ENCODE measurements around the gene IGSF9B. TPM values are rescaled to one million over a fixed set of nuclear protein-coding genes. Genes with fewer than 3 reads are reported as not detected.

IGSF9B gene
- total RNA-seq, 1 donor from 2014 or later = 97.2 TPM

DNA sequence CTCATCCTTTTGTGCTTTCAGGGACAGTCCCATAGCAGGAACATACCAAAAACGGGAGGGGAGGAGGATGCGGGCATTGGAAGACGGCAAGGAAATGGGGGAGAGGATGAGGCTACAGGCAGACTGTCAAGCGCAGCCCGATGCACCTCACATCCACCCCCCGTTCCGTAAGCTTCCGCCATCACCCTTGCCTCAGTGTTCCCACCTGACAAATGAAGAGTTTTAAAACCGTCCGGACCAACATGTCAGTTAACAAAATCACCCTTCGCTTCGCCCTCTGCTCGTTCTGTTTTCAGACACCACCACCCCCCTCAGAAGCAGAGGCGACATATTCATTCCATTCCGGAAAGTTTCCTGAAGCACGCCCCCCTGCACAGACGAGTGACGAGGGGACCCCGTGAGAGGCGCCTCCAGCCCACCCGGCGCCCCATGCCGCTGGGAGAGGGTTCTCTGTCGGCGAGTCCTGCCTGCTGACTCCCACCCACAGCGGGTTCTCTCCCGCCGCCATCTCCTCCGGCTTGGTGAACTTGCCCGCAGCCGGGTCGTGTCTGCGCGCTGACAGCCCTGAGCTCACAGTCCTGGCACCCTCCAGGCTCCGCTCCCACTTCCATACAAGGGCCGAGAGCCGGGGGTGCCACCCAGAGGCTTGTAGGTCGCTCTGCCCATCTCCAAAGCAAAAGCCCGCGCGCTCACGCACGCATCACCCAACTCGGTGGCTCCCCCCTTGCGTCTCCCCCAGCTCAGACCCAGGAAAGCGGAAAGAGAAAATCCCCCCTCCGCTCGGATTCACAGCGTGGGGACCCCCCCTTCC is 1.5 kb downstream of the IGSF9B start:
- intact Hi-C loops (cut with micrococcal nuclease) = no loop called here

DNA sequence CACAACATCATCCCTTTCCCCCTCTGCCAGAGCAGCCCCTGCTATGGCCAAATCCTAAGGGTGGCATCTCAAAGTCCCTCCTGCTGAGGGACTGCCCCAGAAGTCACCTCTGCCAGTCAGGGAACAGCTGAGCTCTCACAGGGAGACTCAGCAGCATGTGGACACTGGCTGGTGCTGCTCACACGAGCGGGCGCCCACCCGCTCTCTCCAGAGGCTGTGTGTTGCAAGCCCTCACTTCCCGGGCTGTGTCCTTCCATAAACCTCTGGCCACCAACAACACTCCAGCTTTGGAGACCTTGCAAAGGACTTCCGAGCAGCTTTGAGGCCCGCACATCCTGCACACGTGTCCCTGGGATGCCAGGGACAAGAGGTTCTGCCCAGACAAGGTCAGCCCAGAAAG is 2.8 kb downstream of the IGSF9B start:
- intact Hi-C loops (cut with micrococcal nuclease) = no loop called here

DNA sequence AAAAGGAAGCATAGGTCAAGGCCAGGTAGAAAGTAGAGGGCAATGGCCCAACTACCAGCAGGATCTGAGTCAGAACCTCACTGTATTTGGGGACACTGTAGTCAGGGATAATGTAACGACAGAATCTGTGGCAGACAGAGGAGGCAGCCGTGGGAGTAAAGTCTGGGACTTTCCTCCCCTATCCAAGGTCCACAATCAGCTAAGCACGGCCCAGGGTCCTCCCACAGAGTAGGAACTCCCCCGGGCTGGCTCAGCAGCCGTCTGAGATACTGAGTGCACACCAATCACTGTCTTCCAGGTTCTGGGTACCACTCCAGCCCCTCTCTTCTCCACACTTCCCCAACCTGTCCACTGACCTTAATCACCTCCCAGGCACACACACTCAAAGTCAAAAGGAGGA is 3.2 kb downstream of the IGSF9B start:
- intact Hi-C loops (cut with micrococcal nuclease) = no loop called here

DNA sequence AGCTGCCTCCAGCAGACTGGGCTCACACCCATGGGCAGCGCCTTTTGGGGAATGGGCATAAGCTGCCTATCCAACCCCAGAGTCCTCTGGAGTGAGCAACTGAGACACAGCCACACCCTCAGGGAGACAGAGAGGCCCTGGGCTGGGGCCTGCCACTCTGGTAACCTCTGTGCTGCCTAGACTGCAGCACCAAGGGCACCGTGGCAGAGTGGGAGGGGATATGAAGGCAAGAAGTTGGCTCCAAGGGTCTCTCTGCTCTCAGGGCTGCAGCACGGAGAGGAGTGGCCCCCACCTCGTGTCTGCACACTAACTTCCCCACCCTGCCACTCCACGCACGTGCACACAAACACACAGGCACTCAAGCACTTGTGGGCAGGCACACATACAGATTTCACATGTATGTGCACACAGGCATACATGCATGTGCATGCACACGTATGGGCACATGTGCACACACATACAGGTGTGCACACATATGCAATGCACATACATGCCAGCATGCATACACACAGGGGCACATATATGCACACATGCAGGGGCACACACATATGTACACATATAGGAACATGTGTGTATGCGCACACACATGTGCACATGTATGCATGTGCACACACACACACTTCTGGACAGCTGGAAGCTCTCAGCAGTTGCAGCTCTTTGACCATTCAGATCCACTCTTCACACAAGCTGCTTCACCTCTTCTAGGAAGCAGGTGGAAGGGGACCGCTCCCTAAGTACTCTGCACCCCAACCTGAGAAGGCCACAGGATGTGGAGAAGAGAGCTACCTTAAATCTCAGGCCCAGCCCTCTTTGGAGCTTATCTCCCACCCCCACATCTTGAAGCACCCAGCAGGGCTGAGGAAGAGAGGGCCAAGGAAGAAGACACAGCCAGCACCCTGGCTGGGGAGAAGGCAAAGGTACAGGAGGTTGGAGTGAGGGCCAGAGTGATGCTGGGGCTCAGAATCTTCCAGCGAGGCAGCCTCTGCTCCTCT is 4.3 kb downstream of the IGSF9B start:
- intact Hi-C loops (cut with micrococcal nuclease) = no loop called here

GRCh38 chr11:133951327-133952198 is 5.2 kb downstream of the IGSF9B start:
- intact Hi-C loops (cut with micrococcal nuclease) = no loop called here

DNA sequence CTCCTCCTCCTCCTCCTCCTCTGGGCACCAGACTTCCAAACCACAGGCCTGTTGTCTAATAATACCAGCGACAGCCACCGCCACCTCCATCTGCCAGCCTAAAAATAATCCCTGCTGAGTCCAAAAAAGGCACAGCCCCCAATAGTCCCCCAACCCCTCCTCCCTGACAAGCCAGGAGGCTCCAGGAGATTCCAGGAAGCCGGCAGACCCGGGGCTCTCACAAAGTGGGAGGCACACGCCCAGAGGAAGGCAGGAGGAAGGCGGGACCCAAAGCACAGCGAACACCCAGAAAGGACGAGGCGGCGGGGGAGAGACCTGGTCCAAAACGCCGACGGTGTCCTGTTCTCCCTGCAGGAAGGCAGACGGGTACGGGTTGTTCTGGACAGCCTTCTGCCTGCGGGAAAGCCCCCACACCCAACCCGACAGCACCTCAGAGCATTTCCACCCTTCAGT is 5.9 kb downstream of the IGSF9B start:
- intact Hi-C loops (cut with micrococcal nuclease) = no loop called here

- intact Hi-C loops (cut with micrococcal nuclease) = no loop called here
Measured at GRCh38 chr11:133950421-133950820, 6.3 kb downstream of the IGSF9B start.

- intact Hi-C loops (cut with micrococcal nuclease) = loop anchor here (2.0 to 5.0 kb wide), 4 partner anchors 188 to 682 kb away; partner anchors contain the start of genes GLB1L2 and VPS26B
Measured at GRCh38 chr11:133949129-133949528, 7.6 kb downstream of the IGSF9B start.

- intact Hi-C loops (cut with micrococcal nuclease) = loop anchor here (1.0 to 5.0 kb wide), 9 partner anchors 9 to 681 kb away; partner anchors contain the start of genes GLB1L2, GLB1L3 and VPS26B
Measured at GRCh38 chr11:133948711-133949110, 8.1 kb downstream of the IGSF9B start.

DNA sequence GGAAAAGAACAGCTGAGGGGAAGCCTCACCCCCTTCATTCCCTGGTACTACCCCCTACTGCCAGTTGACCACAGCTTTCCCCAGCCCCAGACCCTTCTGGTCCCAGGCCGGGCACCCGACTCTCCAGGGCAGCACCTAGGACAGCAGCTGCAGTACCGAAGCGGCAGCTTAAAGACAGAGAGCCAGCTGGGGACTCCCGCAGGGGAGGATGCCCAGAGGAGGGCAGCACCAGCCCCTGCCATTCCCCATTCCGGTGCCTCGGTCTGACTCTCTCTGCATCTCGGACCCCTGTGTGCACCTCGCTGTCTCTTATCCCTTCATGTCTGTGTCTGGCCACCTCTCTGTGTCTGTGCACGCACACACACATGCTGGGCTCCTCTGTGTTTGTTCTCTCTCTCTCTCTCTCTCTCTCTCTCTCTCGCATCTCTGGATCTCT is 9.4 kb downstream of the IGSF9B start:
- intact Hi-C loops (cut with micrococcal nuclease) = loop anchor here (5.0 kb wide), 3 partner anchors 190 to 680 kb away; partner anchors contain the start of gene GLB1L2

- intact Hi-C loops (cut with micrococcal nuclease) = loop anchor here (5.0 kb wide), 3 partner anchors 191 to 679 kb away; partner anchors contain the start of gene GLB1L2
Measured at GRCh38 chr11:133946541-133947318, 10.0 kb downstream of the IGSF9B start.

DNA sequence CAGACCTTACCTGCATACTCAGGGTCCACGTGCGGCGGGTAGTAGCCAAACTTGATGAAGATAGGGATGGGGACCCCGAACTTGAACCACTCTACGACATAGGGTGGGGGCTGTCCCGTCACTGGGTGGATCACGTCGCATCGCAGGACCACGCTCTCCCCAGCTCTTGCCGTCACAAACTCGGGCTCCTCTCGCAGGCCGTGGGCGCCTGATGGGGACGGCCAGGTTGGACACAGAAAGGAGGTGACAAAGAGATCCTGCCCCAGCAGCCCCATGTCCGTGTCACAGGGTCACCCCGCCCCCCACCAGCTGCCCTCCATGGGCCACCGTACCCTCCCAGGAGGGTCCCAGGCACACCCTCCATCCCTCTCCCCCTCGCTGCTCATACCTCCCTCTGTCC is 10.7 kb downstream of the IGSF9B start:
- intact Hi-C loops (cut with micrococcal nuclease) = loop anchor here (5.0 kb wide), 3 partner anchors 191 to 679 kb away; partner anchors contain the start of gene GLB1L2

GRCh38 chr11:133945087-133945974 is 11.4 kb downstream of the IGSF9B start:
- intact Hi-C loops (cut with micrococcal nuclease) = loop anchor here (1.0 to 5.0 kb wide), 6 partner anchors 13 to 678 kb away; partner anchors contain the start of genes ACAD8, GLB1L2 and THYN1

- intact Hi-C loops (cut with micrococcal nuclease) = loop anchor here (2.0 kb wide), 2 partner anchors 15 to 309 kb away; partner anchors contain the start of genes ACAD8 and THYN1
Measured at GRCh38 chr11:133943950-133944698, 12.6 kb downstream of the IGSF9B start.

DNA sequence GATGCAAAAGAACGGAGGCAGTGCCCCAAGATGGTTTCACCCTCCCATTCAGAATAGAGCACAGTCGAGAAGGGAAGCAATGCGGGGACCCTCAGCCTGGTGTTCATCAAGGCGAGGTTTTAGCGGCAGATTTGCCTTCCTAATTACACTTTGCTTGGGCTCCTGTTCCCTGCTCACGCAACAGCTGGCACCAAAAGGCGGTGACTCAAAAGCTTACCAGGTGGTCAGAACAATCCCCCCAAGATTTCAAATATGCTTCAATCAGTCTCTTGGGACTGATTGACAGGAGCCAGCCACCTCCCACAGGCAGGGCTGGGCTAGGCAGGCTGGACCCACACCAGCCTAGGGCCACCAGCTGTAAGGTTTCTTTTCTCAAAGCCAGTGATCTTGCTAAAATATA is 14.2 kb downstream of the IGSF9B start:
- intact Hi-C loops (cut with micrococcal nuclease) = no loop called here

DNA sequence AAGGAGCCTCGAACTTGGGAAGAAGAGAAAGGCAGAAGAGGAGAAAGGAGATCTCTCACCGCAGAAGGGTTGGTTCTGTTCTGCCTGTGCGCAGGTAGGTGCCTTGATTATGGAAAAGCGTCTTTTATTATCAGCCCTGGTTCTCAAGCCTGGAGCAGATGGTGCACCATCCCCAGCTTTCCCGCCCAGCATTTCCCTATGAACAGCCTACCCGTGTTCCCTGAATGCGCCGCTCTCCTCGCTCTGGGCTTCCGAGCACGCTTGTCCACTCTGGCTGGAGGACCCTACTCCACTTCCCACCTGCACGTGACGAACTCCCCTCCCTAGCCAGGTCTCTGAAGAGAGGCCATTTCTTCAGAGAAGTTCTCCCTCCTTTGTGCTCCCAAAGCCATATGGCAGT is 15.2 kb downstream of the IGSF9B start:
- intact Hi-C loops (cut with micrococcal nuclease) = no loop called here

- intact Hi-C loops (cut with micrococcal nuclease) = no loop called here
Measured at GRCh38 chr11:133940034-133940433, 16.7 kb downstream of the IGSF9B start.

GRCh38 chr11:133939558-133939957 is 17.2 kb downstream of the IGSF9B start:
- intact Hi-C loops (cut with micrococcal nuclease) = no loop called here

Measured in T-helper 1 cell treated with Interleukin-12 subunit alpha and Interleukin-12 subunit beta and Interleukin-4 antibody, amounts not matched to agents 30 ng/mL and 1 ng/mL, for 36 hours (primary cell).